ENCODE measurements around the gene CLEC16A.

CLEC16A gene

DNA sequence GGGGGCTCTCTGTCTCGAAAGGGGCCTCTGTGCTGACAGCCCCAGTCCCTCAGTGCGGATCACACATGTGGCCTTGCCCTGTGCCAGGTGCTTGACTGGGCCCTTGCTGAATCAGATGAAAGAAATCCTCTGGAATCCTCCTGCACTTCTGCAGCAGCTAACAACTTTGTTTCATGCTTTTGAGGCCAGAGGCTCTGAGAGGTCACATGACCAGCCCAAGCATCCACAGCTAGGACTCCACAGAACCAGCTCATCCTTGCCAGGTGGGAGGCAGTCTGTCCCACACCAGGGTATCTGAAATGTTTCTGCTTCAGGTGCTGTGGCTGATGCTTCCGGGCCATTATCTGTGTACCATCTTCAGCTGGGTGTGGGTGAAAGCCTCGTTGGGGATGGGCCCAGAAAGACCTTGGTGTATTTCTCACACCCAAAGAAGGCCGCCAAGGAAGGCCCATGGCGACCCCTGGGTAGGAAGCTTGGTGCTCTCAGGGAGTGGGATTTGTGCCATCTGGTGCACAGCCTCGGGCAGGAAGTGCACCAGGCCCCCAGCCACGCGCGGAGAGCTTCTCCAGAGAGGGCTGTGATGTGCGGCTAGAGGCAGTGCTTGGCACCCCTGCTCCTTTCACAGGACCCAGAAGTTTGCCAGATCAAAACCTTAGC, 143.8 kb downstream of the CLEC16A start:
- H4K20me1 ChIP-seq (ENCODE audit: control insufficient read depth, insufficient read depth, low read depth, low read length): no peaks in the 10 kb centered on the region
- H3K27ac ChIP-seq (ENCODE audit: low read depth, low read length): no peak overlapping the region
- H3K4me1 ChIP-seq (ENCODE audit: control insufficient read depth, low read length): peaks cover 7% of the 10 kb centered on the region
- H3K27me3 ChIP-seq (ENCODE audit: control insufficient read depth, low read length): no peaks in the 10 kb centered on the region
- no peaks in the 10 kb centered on the region for H3K9me3 ChIP-seq (ENCODE audit: control insufficient read depth, insufficient read depth, low read length)
- no peak overlapping the region for H3K4me3 ChIP-seq (ENCODE audit: low read length)
- TF ChIP-seq CTCF (IDR thresholded peaks at IDR 0.05; ENCODE audit: low read depth, low read length, poor library complexity, severe bottlenecking) (no peak), EZH2phosphoT487 (IDR thresholded peaks at IDR 0.05; ENCODE audit: borderline replicate concordance, low read length) (no peak)
- no peaks in the 10 kb centered on the region for H3F3A ChIP-seq (ENCODE audit: control insufficient read depth, insufficient read depth)
- H3K79me2 ChIP-seq (ENCODE audit: control insufficient read depth, low read length): no peaks in the 10 kb centered on the region
- H3K4me2 ChIP-seq (ENCODE audit: low read length): no peak overlapping the region
- no peaks in the 10 kb centered on the region for H3K9me2 ChIP-seq (replicated peaks; ENCODE audit: control insufficient read depth, low read length)
- H3K36me3 ChIP-seq (ENCODE audit: control insufficient read depth, low read length): 0 out of 2 replicates have a peak, but pooled peaks cover 4% of the 10 kb centered on the region

- Histone ChIP-seq H3K4me3 (ENCODE audit: low read length) (no peak overlapping the region), H3F3A (ENCODE audit: control insufficient read depth, insufficient read depth) (no peaks in the 10 kb centered on the region), H3K4me2 (ENCODE audit: low read length) (no peak overlapping the region), H4K20me1 (ENCODE audit: control insufficient read depth, insufficient read depth, low read depth, low read length) (no peaks in the 10 kb centered on the region), H3K9me3 (ENCODE audit: control insufficient read depth, insufficient read depth, low read length) (no peaks in the 10 kb centered on the region), H3K9me2 (replicated peaks; ENCODE audit: control insufficient read depth, low read length) (no peaks in the 10 kb centered on the region), H3K4me1 (ENCODE audit: control insufficient read depth, low read length) (peaks cover 13% of the 10 kb centered on the region), H3K27me3 (ENCODE audit: control insufficient read depth, low read length) (no peaks in the 10 kb centered on the region), H3K27ac (ENCODE audit: low read depth, low read length) (no peak overlapping the region), H3K79me2 (ENCODE audit: control insufficient read depth, low read length) (no peaks in the 10 kb centered on the region), H3K36me3 (ENCODE audit: control insufficient read depth, low read length) (0 out of 2 replicates have a peak, but pooled peaks cover 4% of the 10 kb centered on the region)
- TF ChIP-seq EZH2phosphoT487 (IDR thresholded peaks at IDR 0.05; ENCODE audit: borderline replicate concordance, low read length) (no peak), CTCF (IDR thresholded peaks at IDR 0.05; ENCODE audit: low read depth, low read length, poor library complexity, severe bottlenecking) (no peak)
Observed at GRCh38 chr16:11088831-11089230, 144.5 kb downstream of the CLEC16A start.

GRCh38 chr16:11089504-11090124, 145.2 kb downstream of the CLEC16A start:
- no peaks in the 10 kb centered on the region for H4K20me1 ChIP-seq (ENCODE audit: control insufficient read depth, insufficient read depth, low read depth, low read length)
- H3F3A ChIP-seq (ENCODE audit: control insufficient read depth, insufficient read depth): no peaks in the 10 kb centered on the region
- H3K27ac ChIP-seq (ENCODE audit: low read depth, low read length): no peak overlapping the region
- H3K9me2 ChIP-seq (replicated peaks; ENCODE audit: control insufficient read depth, low read length): no peaks in the 10 kb centered on the region
- peaks cover 21% of the 10 kb centered on the region for H3K4me1 ChIP-seq (ENCODE audit: control insufficient read depth, low read length)
- H3K27me3 ChIP-seq (ENCODE audit: control insufficient read depth, low read length): no peaks in the 10 kb centered on the region
- no peak overlapping the region for H3K4me3 ChIP-seq (ENCODE audit: low read length)
- H3K36me3 ChIP-seq (ENCODE audit: control insufficient read depth, low read length): 0 out of 2 replicates have a peak, but pooled peaks cover 4% of the 10 kb centered on the region
- no peaks in the 10 kb centered on the region for H3K79me2 ChIP-seq (ENCODE audit: control insufficient read depth, low read length)
- no peak for TF ChIP-seq EZH2phosphoT487 (IDR thresholded peaks at IDR 0.05; ENCODE audit: borderline replicate concordance, low read length)
- no peak for TF ChIP-seq CTCF (IDR thresholded peaks at IDR 0.05; ENCODE audit: low read depth, low read length, poor library complexity, severe bottlenecking)
- H3K4me2 ChIP-seq (ENCODE audit: low read length): no peak overlapping the region
- no peaks in the 10 kb centered on the region for H3K9me3 ChIP-seq (ENCODE audit: control insufficient read depth, insufficient read depth, low read length)
